ENCODE results near the gene GKN1. TPM values are rescaled to one million over a fixed set of nuclear protein-coding genes. Genes with fewer than 3 reads are reported as not detected.

GKN1 gene
- total RNA-seq, 1 donor from 2014 or later, result not detected

DNA sequence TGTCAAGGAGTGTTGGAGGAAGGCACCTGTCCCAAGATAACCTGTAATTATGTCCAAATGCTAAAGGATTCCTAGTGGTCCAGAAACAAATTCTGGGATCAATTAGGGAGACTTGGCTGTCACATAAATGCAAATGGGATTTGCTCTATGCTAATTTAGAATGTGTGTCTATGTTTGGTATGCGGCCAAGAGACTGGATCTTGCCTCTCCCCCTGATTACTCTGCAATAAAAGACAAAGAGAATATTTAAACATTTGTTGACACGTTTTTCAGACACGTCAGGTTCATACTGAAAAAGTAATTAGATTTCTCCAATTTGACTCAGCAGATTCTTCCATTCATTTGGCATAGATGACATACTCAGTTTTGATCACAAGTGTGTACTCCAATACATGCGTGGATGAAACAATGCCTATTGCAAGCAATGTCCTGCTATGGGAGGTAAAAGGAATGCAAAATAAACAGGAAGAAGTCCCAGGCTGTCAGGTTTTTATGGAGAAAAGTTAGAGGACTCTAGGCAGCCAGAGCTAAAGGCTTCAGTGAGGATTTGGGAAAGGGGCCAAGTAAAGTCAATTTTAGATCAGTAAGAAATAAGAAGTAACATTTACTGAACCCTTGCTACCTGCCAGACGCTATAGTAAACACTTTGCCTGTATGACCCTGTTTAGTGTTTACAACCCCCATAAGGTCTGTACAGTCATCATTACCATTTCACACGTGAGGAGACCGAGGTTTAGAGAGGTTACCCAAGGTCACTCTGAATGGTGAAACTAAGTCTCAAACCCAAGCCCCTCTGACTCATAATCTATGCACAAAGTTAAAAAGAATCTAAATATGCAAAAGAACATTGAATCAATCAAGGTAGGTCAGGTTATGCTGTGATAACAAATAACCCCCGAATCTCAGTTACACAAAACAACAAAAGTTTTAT lies 46.3 kb downstream of the GKN1 start:
- no peaks in the 10 kb centered on the region for H3K36me3 ChIP-seq
- no peak for TF ChIP-seq CTCF (IDR thresholded peaks at IDR 0.05; ENCODE audit: borderline replicate concordance)
- no peak for DNase-seq
- intact Hi-C loops (cut with micrococcal nuclease), result no loop called here
- peaks cover 23% of the 10 kb centered on the region for H3K27me3 ChIP-seq (ENCODE audit: low read depth)
- no peak overlapping the region for H3K4me3 ChIP-seq
- peaks cover 35% of the 10 kb centered on the region for H3K4me1 ChIP-seq
- no peaks in the 10 kb centered on the region for H3K9me3 ChIP-seq (replicated peaks)
- H3K27ac ChIP-seq (replicated peaks), result no peak overlapping the region

GRCh38 chr2:69021727-69022126 lies 47.3 kb downstream of the GKN1 start:
- peaks cover 14% of the 10 kb centered on the region for H3K27me3 ChIP-seq (ENCODE audit: low read depth)
- no peak overlapping the region for H3K4me3 ChIP-seq
- DNase-seq, result no peak
- intact Hi-C loops (cut with micrococcal nuclease), result no loop called here
- TF ChIP-seq CTCF (IDR thresholded peaks at IDR 0.05; ENCODE audit: borderline replicate concordance), result no peak
- H3K36me3 ChIP-seq, result no peaks in the 10 kb centered on the region
- no peak overlapping the region for H3K27ac ChIP-seq (replicated peaks)
- no peaks in the 10 kb centered on the region for H3K9me3 ChIP-seq (replicated peaks)
- H3K4me1 ChIP-seq, result peaks cover 35% of the 10 kb centered on the region

DNA sequence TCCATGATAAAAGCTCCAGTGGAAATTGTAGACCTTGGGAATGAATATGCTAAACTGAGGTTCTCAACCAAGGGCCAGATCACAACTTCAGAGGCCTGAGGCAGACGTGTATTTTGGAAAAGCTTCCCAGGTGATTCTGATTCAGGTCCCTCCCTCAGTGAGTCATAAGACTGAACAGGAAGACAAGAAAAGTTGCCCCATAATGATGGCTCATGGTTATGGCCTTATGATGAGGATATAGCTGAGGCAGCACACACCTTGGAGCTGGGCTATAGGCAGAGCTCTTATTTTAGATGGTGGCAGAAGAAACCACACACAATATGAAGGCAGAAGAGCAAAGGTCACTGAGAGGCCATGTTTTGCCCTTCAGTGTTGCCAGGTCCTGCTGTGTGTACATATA lies 48.1 kb downstream of the GKN1 start:
- intact Hi-C loops (cut with micrococcal nuclease), result no loop called here
- H3K4me1 ChIP-seq, result peaks cover 27% of the 10 kb centered on the region
- H3K27ac ChIP-seq (replicated peaks), result no peak overlapping the region
- H3K4me3 ChIP-seq, result no peak overlapping the region
- TF ChIP-seq CTCF (IDR thresholded peaks at IDR 0.05; ENCODE audit: borderline replicate concordance), result no peak
- peaks cover under 1% of the 10 kb centered on the region for H3K9me3 ChIP-seq (replicated peaks)
- no peak for DNase-seq
- H3K36me3 ChIP-seq, result no peaks in the 10 kb centered on the region
- peaks cover 6% of the 10 kb centered on the region for H3K27me3 ChIP-seq (ENCODE audit: low read depth)

DNA sequence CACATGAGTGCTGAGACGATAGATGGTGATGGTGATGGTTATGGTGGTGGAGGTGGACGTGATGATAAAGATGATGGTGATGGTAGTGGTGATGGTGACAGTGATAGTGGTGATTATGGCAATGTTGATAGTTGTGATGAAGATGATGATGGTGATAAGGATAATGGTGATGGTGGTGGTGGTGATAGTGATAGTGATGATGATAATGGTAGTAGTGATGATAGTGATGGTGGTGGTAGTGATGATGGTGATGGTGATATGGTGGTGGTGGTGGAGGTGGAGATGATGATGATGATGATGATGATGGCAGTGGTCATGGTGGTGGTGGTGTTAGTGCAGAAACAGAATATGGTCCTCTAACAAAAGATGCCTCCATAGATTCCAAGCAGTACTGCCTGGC lies 48.8 kb downstream of the GKN1 start:
- Histone ChIP-seq H3K9me3 (replicated peaks) (peaks cover 7% of the 10 kb centered on the region), H3K27ac (replicated peaks) (no peak overlapping the region), H3K27me3 (ENCODE audit: low read depth) (no peaks in the 10 kb centered on the region), H3K4me3 (no peak overlapping the region), H3K4me1 (peaks cover 20% of the 10 kb centered on the region), H3K36me3 (no peaks in the 10 kb centered on the region)
- intact Hi-C loops (cut with micrococcal nuclease), result no loop called here
- DNase-seq, result no peak
- no peak for TF ChIP-seq CTCF (IDR thresholded peaks at IDR 0.05; ENCODE audit: borderline replicate concordance)

DNA sequence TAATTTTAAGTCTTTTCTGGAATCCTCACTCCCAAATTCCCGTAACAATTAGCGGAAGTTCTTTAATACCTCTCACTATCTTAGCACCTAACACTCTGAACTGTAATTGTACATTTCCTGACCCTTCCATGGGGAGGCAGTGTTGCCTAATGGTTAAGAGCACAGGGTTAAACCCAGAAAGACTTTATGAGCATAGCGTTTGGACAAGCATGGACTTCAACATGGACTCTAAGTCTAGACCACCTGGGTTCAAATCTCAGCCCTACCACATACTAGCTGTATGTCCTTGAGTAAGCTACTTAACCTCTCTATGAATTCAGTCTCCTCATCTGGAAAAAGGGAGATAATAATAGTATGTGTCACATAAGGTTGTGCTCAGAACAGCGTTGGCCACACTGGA lies 51.6 kb downstream of the GKN1 start:
- intact Hi-C loops (cut with micrococcal nuclease), result loop anchor here (5.0 kb wide), 1 partner anchor 281 kb away; no protein-coding TSS in a partner anchor
- Histone ChIP-seq H3K4me1 (peaks cover 5% of the 10 kb centered on the region), H3K27me3 (ENCODE audit: low read depth) (no peaks in the 10 kb centered on the region), H3K4me3 (no peak overlapping the region), H3K36me3 (no peaks in the 10 kb centered on the region), H3K27ac (replicated peaks) (no peak overlapping the region), H3K9me3 (replicated peaks) (peaks cover 8% of the 10 kb centered on the region)
- no peak for DNase-seq
- TF ChIP-seq CTCF (IDR thresholded peaks at IDR 0.05; ENCODE audit: borderline replicate concordance), result peak; percentile 70

Measured in left ventricle myocardium inferior (tissue), 1 donor.